ENCODE measurements around the gene FMN2. TPM values are rescaled to one million over a fixed set of nuclear protein-coding genes. Genes with fewer than 3 reads are reported as not detected.

FMN2 gene
- total and polyA plus RNA-seq, 9 donors = 0.60 to 10.1 (median 2.5) TPM

GRCh38 chr1:240350910-240351331 is 259.2 kb downstream of the FMN2 start:
- DNase-seq = no peak
- H3K4me1 ChIP-seq (ENCODE audit: insufficient read depth) = peaks cover 2% of the 10 kb centered on the region
- H3K27ac ChIP-seq = no peak overlapping the region
- 76 to 85% (median 82%) methylated on average over 1 of the region's 1 CpG for WGBS, 3 donors
- no peaks in the 10 kb centered on the region for H3K36me3 ChIP-seq
- intact Hi-C loops (cut with DNase I) = no loop called here
- H3K9me3 ChIP-seq = no peaks in the 10 kb centered on the region
- no peak overlapping the region for H3K4me3 ChIP-seq
- TF ChIP-seq POLR2A (IDR thresholded peaks at IDR 0.05) = no peak
- no peak for TF ChIP-seq EP300 (IDR thresholded peaks at IDR 0.05)
- no peak for TF ChIP-seq CTCF (IDR thresholded peaks at IDR 0.05)
- no peaks in the 10 kb centered on the region for H3K27me3 ChIP-seq

GRCh38 chr1:240351690-240352089 is 260.0 kb downstream of the FMN2 start:
- Histone ChIP-seq H3K4me1 (ENCODE audit: insufficient read depth) (peaks cover 2% of the 10 kb centered on the region), H3K36me3 (no peaks in the 10 kb centered on the region), H3K27me3 (no peaks in the 10 kb centered on the region), H3K27ac (no peak overlapping the region), H3K4me3 (no peak overlapping the region), H3K9me3 (no peaks in the 10 kb centered on the region)
- no peak for DNase-seq
- 91 to 100% (median 93%) methylated on average over 1 of the region's 1 CpG for WGBS, 3 donors
- TF ChIP-seq POLR2A (IDR thresholded peaks at IDR 0.05) = no peak
- TF ChIP-seq CTCF (IDR thresholded peaks at IDR 0.05) = no peak
- no peak for TF ChIP-seq EP300 (IDR thresholded peaks at IDR 0.05)
- intact Hi-C loops (cut with DNase I) = no loop called here

- no peak overlapping the region for H3K27ac ChIP-seq
- WGBS, 3 donors = 85 to 87% (median 87%) methylated on average over 5 of the region's 5 CpGs
Observed at GRCh38 chr1:240352769-240353168, 261.1 kb downstream of the FMN2 start.

GRCh38 chr1:240356568-240356967 is 264.9 kb downstream of the FMN2 start:
- peaks cover 2% of the 10 kb centered on the region for H3K4me1 ChIP-seq (ENCODE audit: insufficient read depth)
- no peak for DNase-seq
- TF ChIP-seq EP300 (IDR thresholded peaks at IDR 0.05) = no peak
- TF ChIP-seq POLR2A (IDR thresholded peaks at IDR 0.05) = no peak
- TF ChIP-seq CTCF (IDR thresholded peaks at IDR 0.05) = no peak
- no peaks in the 10 kb centered on the region for H3K36me3 ChIP-seq
- H3K27ac ChIP-seq = no peak overlapping the region
- intact Hi-C loops (cut with DNase I) = no loop called here
- 82 to 89% (median 83%) methylated on average over 1 of the region's 1 CpG for WGBS, 3 donors
- no peaks in the 10 kb centered on the region for H3K9me3 ChIP-seq
- H3K27me3 ChIP-seq = no peaks in the 10 kb centered on the region
- H3K4me3 ChIP-seq = no peak overlapping the region

More at GRCh38 chr1:240352769-240353168, 261.1 kb downstream of the FMN2 start:
- peaks cover 2% of the 10 kb centered on the region for H3K4me1 ChIP-seq (ENCODE audit: insufficient read depth)
- intact Hi-C loops (cut with DNase I) = no loop called here
- no peaks in the 10 kb centered on the region for H3K36me3 ChIP-seq
- H3K4me3 ChIP-seq = no peak overlapping the region
- no peaks in the 10 kb centered on the region for H3K27me3 ChIP-seq
- TF ChIP-seq CTCF (IDR thresholded peaks at IDR 0.05) (no peak), EP300 (IDR thresholded peaks at IDR 0.05) (no peak), POLR2A (IDR thresholded peaks at IDR 0.05) (no peak)
- DNase-seq = no peak
- H3K9me3 ChIP-seq = no peaks in the 10 kb centered on the region
